HG02571 (cell line): ENCODE data around the gene DYTN.
A peak's percentile ranks its signal among the peaks of the same experiment; 100 is the strongest.
"Not testable (repeated sequence)": the region's sequence is repeated elsewhere in the genome, so short reads cannot be mapped to it uniquely, and the experiment has no call there.

Experiments
- ATAC-seq: cut with Tn5 transposase; IDR thresholded peaks from one replicate; pipeline ENCODE4 v1.9.1; 2021; ENCODE audit warnings: mild to moderate bottlenecking, moderate library complexity; ENCODE audit not compliant: unreplicated experiment

The DYTN gene

DNA sequence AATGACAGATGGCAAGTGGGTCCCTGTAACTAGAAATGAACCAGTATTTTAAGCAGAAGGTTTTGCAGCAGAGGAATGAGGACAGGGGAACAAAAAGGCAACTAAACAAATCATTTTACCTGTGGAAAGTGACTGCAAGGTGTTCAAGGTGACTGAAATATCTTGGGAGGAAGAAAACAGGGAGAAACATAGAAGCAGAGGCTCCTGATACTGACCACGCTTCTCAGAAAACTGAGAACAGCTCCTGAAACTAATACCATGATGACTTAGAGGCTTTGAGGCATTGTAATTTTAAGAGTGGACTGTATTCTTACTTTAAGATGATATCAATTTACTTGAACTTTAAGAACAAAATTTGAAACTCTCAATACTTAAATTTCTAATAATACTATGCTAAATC, at the start of gene DYTN:
Gene DYTN, minus strand, starts transcription at position 101 of the 400 bp plus-strand sequence. CDS start 117 bp downstream, outside the sequence.
- ATAC-seq = no peak

GRCh38 chr2:206766057-206766930, 48.1 kb upstream of the DYTN start:
- no peak for ATAC-seq

- ATAC-seq = peak; percentile 96
Measured at GRCh38 chr2:206765242-206766056, 47.3 kb upstream of the DYTN start, which contains the start of the genes FASTKD2 and MDH1B. FASTKD2 (plus strand) TSS chr2:206765606; CDS start chr2:206766694, 1,088 bp downstream. MDH1B (minus strand) TSS chr2:206765328; CDS start chr2:206765271, 57 bp downstream.

GRCh38 chr2:206764673-206765241, 46.6 kb upstream of the DYTN start:
- ATAC-seq = no peak

GRCh38 chr2:206756816-206757215, 38.6 kb upstream of the DYTN start:
- ATAC-seq = no peak

DNA sequence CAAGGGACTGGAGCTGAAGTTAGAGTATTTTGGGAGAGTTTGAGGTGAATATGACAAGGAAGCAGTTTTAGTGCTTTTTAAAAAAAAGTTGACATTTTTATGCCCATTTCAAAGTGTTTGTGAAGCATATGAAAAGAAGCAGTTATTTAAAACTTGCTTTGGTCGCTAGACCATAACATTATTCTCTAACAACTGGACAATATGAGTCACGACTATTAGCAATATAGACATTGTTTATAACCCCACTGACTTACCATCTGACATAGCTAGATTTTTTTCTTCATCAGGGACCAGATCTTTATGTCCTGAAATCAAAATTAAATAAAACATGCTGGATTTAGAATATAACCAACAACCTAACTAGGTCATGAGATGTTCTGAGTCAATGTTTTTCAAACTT, 22.6 kb upstream of the DYTN start:
- no peak for ATAC-seq

DNA sequence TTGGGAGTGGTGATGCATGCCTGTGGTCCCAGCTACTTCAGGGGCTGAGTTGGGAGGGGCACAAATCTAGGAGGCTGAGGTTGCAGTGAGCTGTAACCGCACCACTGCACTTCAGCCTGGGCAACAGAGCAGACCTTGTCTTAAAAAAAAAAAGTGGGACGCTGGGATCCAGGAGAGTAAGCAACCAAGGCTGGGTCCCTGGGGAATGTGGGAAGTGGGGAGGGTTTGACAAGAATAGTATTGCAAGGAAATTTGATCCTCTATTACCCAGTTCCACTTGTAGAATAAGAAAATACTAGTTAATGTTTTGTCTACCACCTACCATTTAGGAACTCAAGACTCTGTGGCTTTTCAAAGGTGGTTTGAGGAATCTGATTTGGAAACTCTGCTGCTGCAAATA, 21.1 kb upstream of the DYTN start:
- ATAC-seq = no peak

DNA sequence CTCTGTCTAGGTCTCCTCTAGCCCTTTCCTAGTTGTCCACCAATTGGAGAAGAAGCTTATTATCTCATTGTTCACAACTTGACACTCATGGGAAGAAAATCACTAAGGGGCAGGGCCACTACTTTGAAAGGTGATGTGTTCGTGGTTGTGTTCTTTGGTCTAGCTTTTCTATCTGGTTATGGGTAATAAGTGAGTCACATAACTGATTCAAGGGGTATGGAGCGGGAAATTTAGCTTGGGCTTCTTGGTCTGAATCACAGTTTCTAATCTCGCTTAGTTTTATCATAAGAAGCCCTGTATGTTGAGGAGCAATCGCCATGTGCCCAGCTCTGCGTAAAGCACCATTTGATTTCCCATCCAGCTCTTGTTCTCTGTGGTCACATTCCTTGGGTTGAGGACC, 18.7 kb upstream of the DYTN start:
- no peak for ATAC-seq

DNA sequence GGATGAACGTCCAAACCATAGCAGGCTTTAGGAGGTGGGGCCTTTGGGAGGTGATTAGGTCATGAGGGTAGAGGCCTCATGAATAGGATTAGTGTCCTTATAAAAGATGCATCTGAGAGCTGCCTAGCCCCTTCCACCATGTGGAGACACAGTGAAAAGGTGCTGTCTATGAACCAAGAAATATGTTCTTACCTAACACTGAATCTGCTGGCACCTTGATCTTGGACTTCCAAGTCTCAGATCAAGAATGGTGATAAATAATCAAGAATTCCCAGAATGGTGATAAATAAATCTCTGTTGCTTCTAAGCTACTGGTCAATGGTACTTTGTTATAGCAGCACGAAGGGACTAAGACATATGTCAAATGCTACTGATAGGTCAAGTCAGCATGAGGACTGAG, 15.1 kb upstream of the DYTN start:
- ATAC-seq = no peak

GRCh38 chr2:206728277-206729199, 10.3 kb upstream of the DYTN start:
- no peak for ATAC-seq

- no peak for ATAC-seq
Measured at GRCh38 chr2:206727287-206727686, 9.1 kb upstream of the DYTN start.

DNA sequence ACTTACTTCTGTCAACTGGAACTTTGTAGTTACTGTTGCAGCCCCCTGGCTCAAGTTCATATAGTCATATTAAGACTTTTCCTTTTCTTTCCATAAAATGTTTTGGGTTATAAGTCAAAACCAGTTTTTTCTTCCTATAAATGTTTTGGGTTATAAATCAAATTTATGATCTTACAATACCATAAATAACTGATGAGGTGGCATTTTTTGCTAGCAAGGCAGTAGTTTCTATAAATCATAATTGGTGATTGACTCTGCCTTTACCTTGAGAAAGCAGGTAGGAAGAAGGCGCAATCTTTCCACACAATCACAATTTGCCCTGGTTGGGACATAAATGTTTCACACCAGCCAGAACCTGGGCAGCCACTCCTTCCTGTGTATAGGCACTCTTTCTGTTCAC, 5.1 kb upstream of the DYTN start:
- no peak for ATAC-seq

DNA sequence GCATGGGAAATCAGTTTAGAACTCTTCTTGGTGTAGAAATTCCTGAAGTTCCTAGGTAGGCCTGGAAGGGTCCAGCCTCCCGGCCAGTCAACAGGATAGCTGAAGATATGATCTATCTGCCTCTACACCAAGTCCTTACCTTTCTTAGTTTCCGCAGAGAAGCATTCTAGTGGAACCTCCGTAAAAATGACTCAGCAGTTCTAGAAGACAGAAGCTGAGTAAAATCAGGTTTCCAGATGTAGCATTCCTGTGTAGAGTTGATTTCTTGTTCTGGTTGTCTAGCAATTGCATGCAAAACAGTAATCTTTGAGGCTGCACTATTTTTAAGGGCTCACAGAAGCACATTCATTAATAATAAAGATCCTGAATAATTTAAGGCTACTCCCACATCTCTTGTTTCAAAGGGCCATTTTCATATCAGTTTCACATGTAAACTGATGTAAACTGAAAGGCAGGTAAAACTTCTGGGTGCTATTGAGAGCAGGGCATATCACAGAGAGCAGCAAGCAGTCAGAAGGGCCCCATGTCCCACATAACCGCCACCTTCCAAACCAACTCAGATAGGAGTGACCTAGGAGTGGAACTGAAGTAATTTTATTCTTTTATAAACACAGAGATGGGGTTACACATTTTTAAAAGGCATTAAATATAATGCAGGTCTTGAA, 3.2 kb upstream of the DYTN start:
- ATAC-seq = peak; percentile 66

DNA sequence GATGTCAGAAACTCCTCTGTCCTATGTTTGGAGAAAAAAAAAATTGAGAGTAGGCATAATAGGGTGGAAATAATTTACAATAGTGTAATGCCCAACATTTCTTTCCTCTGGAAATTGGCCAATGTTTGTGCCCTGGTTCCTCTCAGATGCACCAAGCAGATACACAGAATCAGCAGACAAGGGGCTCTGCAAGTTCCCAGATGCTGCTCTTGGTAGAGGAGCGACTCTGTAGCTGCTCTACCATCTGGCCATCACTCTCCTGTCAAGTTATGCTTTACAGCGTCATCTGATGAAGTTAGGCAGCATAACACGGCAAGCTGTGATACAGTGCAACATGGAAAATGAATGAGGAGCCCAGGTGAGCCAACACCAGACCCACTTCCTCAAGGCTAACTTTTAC, 1.6 kb downstream of the DYTN start:
- ATAC-seq = no peak

GRCh38 chr2:206715183-206715582, 3.0 kb downstream of the DYTN start:
- ATAC-seq = not testable (repeated sequence)

DNA sequence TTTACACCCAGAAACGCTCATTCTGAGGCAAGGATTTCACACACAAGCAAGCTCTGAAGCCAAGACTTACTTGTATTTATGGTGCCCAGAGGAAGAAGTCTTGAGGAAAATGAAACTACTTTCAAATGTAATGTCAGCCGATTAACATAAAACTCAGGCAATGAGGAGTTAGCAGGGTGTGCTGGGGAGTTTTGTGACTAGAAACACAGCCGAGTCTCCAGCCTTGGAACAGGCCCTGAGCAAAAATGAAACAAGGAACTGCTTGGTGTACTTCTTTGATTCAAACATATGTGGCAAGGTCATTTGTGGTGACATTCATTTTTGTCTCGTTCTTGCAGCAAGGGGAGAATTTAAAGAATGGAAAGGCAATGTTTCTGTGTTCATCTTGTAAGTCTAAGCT, 4.5 kb downstream of the DYTN start:
- ATAC-seq = peak; percentile 62

DNA sequence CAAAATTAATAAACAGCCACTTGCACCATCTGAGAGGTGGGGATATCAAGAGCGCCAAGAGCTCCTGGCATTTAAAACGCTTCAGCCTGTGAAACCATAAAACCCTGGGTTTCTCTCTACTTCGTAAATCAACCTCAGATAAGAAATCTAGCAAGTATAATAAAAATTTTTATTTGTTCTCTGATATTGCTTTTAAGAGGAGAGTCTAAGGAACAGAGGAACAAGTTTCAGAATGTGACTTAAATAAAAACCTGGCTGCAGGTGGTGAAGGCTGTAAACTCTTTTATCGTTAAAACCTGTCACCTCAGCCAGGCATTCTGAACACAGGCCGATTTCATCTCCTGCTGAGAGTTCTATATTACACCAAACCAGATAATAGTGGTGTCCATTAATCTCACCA, 9.9 kb downstream of the DYTN start:
- ATAC-seq = no peak

GRCh38 chr2:206707164-206707701, 11.0 kb downstream of the DYTN start:
- ATAC-seq = no peak

DNA sequence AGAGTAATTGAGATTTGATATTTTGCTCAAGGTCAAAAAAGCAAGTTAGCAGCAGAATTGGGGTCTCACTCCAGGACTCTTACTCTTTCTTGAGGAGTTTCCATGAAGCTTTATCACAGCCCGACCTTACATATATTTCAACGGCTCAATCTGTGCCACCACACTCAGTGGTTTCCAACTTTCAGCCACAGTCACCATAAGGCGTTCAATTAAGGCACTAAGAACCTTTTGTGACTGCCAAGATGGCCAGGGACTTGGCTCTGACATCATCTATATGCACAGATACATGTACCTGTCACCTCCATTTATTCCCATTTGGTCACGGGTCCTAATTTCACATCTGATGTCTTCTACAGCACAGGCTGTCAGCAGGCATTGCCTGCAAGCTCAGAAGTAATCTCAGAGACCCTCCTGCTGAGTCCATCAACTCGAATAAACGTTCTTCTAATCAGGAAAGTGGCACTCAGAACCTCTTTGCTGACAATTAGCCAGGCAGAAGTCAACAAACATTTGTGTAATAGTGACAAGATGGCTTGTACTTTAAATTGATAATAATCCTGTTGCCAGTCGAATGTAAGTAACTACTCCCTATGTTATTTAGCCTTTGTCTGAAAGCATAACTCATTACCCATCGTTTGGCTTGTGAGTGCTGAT, 16.1 kb downstream of the DYTN start:
- no peak for ATAC-seq
